K562 (cell line): ENCODE measurements around the gene UBQLNL. TPM values are rescaled to one million over a fixed set of nuclear protein-coding genes. Genes with fewer than 3 reads are reported as not detected.

Experiments
- ATAC-seq: fragments of 200-7000 bp; cut with Tn5 transposase; 3 replicates; pipeline ENCODE4 v1.9.1; 2020; ENCODE audit warnings: moderate library complexity
- BruUV-seq: library from RNA; stranded (reverse); fragments of 400-500 nt; replicated peaks from 2 replicates; lab custom pipeline; 2021; lab: Mats Ljungman, UMichigan
- CTCF ChIA-PET: fragments of 300-600 bp; formaldehyde crosslinking; extraction: SDS; loops from one replicate; lab custom pipeline; 2021; ENCODE audit warnings: low intra/inter-chr PET ratio; lab: Yijun Ruan, JAX
- POLR2A ChIA-PET: fragments of 300-600, 350-650 bp; sonication (Branson Sonifier 250); formaldehyde crosslinking; extraction: SDS; loops from one replicate; lab custom pipeline; 2021; ENCODE audit warnings: antibody characterized with exemption, inconsistent platforms; lab: Yijun Ruan, JAX
- DNase-seq, 4 experiments: peaks; one replicate each; pipeline versions ENCODE4 v3.0.0 to v3.0.0-alpha.2; 2011 to 2018; ENCODE audit warnings: low spot score in 3 of 4, mixed read lengths in 3 of 4; ENCODE audit errors: extremely low read depth in 1 of 4
- FAIRE-seq: peaks from 2 replicates; lab custom pipeline; 2011; peaks lifted over from hg19 to GRCh38; lab: Jason Lieb, UNC
- H2AFZ ChIP-seq: 2 replicates; pipeline ENCODE4 v1.6.0; 2011; ENCODE audit warnings: low read depth, low read length, control low read depth, inconsistent platforms
- H3K27ac ChIP-seq: fragments of 200-600 bp; 3 replicates; pipeline ENCODE4 v1.8.0; 2011; ENCODE audit warnings: low read depth, mild to moderate bottlenecking, control low read depth, inconsistent platforms, low read length, moderate library complexity, mixed read lengths; ENCODE audit errors: extremely low read depth
- H3K27me3 ChIP-seq, 2 experiments: fragments of 300-600 bp in 1 of 2; 2 replicates in 1 of 2; 3 replicates in 1 of 2; pipeline versions ENCODE4 v1.6.0 to v1.8.0; 2011; ENCODE audit warnings: inconsistent platforms in 2 of 2, low read length in 2 of 2, mild to moderate bottlenecking in 1 of 2, mixed read lengths in 1 of 2, moderate library complexity in 1 of 2; ENCODE audit not compliant: control insufficient read depth in 2 of 2, insufficient read depth in 2 of 2
- H3K36me3 ChIP-seq: fragments of 300-600 bp; 3 replicates; pipeline ENCODE4 v1.8.0; 2011; ENCODE audit warnings: mild to moderate bottlenecking, low read length, inconsistent platforms; ENCODE audit not compliant: control insufficient read depth, insufficient read depth
- H3K4me1 ChIP-seq, 2 experiments: fragments of 200-600 bp in 1 of 2; replicated peaks in 1 of 2; 2 replicates in 1 of 2; 3 replicates in 1 of 2; pipeline versions ENCODE4 v1.5.1 to v1.8.0; 2011; ENCODE audit warnings: inconsistent platforms in 2 of 2, low read length in 2 of 2, mild to moderate bottlenecking in 1 of 2, mixed read lengths in 1 of 2, moderate library complexity in 1 of 2; ENCODE audit not compliant: control insufficient read depth in 2 of 2, insufficient read depth in 2 of 2
- H3K4me2 ChIP-seq: 2 replicates; pipeline ENCODE4 v1.6.1; 2011; ENCODE audit warnings: low read length, control low read depth, inconsistent platforms, mixed read lengths; ENCODE audit not compliant: insufficient read depth
- H3K4me3 ChIP-seq: fragments of 200-600 bp; sonication (generic), shearing (Covaris generic); 2 replicates; pipeline ENCODE4 v1.5.1; 2016; ENCODE audit warnings: control low read depth, inconsistent platforms
- H3K79me2 ChIP-seq: fragments of 200-600 bp; 3 replicates; pipeline ENCODE4 v1.8.0; 2011; ENCODE audit warnings: low read length, inconsistent platforms; ENCODE audit not compliant: control insufficient read depth, insufficient read depth
- H3K9ac ChIP-seq, 2 experiments: 2 replicates each; pipeline versions ENCODE4 v1.6.0 to v1.6.1; 2011; ENCODE audit warnings: low read depth in 2 of 2, low read length in 2 of 2, control low read depth in 1 of 2, inconsistent platforms in 1 of 2, mild to moderate bottlenecking in 1 of 2, mixed read lengths in 1 of 2; ENCODE audit not compliant: insufficient read depth in 1 of 2
- H3K9me1 ChIP-seq: one replicate; pipeline ENCODE4 v1.6.0; 2011; ENCODE audit warnings: inconsistent platforms, mild to moderate bottlenecking, low read length, moderate library complexity; ENCODE audit not compliant: control insufficient read depth, insufficient read depth
- H3K9me3 ChIP-seq: replicated peaks from 2 replicates; pipeline ENCODE4 v1.5.1; 2011; ENCODE audit warnings: low read depth, low read length, inconsistent platforms; ENCODE audit not compliant: control insufficient read depth, insufficient read depth
- H4K20me1 ChIP-seq: replicated peaks from 2 replicates; pipeline ENCODE4 v1.6.1; 2011; ENCODE audit warnings: low read length, inconsistent platforms, mixed read lengths; ENCODE audit not compliant: control insufficient read depth, insufficient read depth
- ATF4 ChIP-seq: fragments of 450-650 bp; formaldehyde crosslinking; IDR thresholded peaks from 2 replicates; pipeline ENCODE4 v1.4.0; 2022; ENCODE audit warnings: mild to moderate bottlenecking, moderate library complexity
- CHCHD3 ChIP-seq: fragments of 250-450 bp; sonication (Bioruptor Pico); IDR thresholded peaks from 2 replicates; pipeline ENCODE4 v2.1.2; 2022; ENCODE audit warnings: mild to moderate bottlenecking
- PBX2 ChIP-seq, 2 experiments: IDR thresholded peaks in 1 of 2; conservative IDR thresholded peaks in 1 of 2; 2 replicates each; pipeline ENCODE4 v1.6.1; 2016; ENCODE audit warnings: low read depth in 2 of 2, mild to moderate bottlenecking in 1 of 2, missing compliant biosample characterization in 1 of 2, missing genetic modification characterization in 1 of 2, moderate library complexity in 1 of 2
- POLR2G ChIP-seq: fragments of 200-400 bp; formaldehyde crosslinking; IDR thresholded peaks from 2 replicates; pipeline ENCODE4 v1.6.1; 2017; ENCODE audit warnings: low read depth, mild to moderate bottlenecking, antibody characterized with exemption, low read length, moderate library complexity
- TFAM ChIP-seq: fragments of 250-450 bp; sonication (Bioruptor Pico); conservative IDR thresholded peaks from 2 replicates; pipeline ENCODE4 v1.5.0; 2021; ENCODE audit warnings: mild to moderate bottlenecking, moderate library complexity
- WGBS: fragments of 100-300 bp; shearing (Covaris generic); methylation state at CpG from one replicate; pipeline ENCODE4 v1.1.6; 2016; ENCODE audit warnings: low coverage, mixed read lengths; ENCODE audit not compliant: insufficient coverage; ENCODE audit errors: missing lambda C conversion rate; 5-methylcytosine and 5-hydroxymethylcytosine counted together
- in situ Hi-C: fragments of 300-500 bp; cut with MboI; formaldehyde crosslinking; loops from 4 replicates; pipeline ENCODE4 v1.15.0; 2018; ENCODE audit warnings: inconsistent platforms, mixed read lengths
- intact Hi-C: fragments of 100-400 bp; cut with micrococcal nuclease; formaldehyde crosslinking; loops from 2 replicates; pipeline ENCODE4 v1.14.2; 2022
- polyA plus RNA-seq, 8 experiments: library from polyadenylated mRNA; depleted of rRNA in 4 of 8; stranded (reverse) in 5 of 8; unstranded in 3 of 8; fragments of >200 nt; fragmentation: Nextera tagmentation in 2 of 8; fragmentation: Illumina TruSeq in 1 of 8; extraction: Ambion mirVana in 2 of 8; extraction: Trizol in 1 of 8; gene quantifications; 2 replicates each; pipeline versions ENCODE4 v1.2.1 to v1.2.3, GENCODE V29; 2011 to 2014; ENCODE audit warnings: inconsistent platforms in 1 of 8, missing spikeins in 1 of 8
- total RNA-seq, 7 experiments: library from RNA; depleted of rRNA in 6 of 7; stranded (reverse); fragments of >200 nt in 6 of 7; fragmentation: Illumina TruSeq in 2 of 7; extraction: Trizol in 2 of 7; gene quantifications; 2 replicates each; pipeline versions ENCODE4 v1.2.1 to v1.2.3, GENCODE V29; 2011 to 2021; ENCODE audit warnings: low replicate concordance in 1 of 7

The UBQLNL gene
- total and polyA plus RNA-seq, 9 of the 15 experiments (the other 6 are each of a cell fraction or from before 2014, with no cell fraction given): 0.07 to 0.27 (median 0.14) TPM

GRCh38 chr11:5546457-5546856, 30.0 kb upstream of the UBQLNL start:
- 0 out of 2 replicates have a peak overlapping the region, but pooled peaks have one; percentile 42 for H2AFZ ChIP-seq
- H3K4me2 ChIP-seq: no peak overlapping the region
- no peaks in the 10 kb centered on the region for H3K9me3 ChIP-seq
- in situ Hi-C loops: no loop called here
- DNase-seq (no peak), FAIRE-seq (no peak), ATAC-seq (no peak)
- no peak overlapping the region for H3K4me3 ChIP-seq
- 52% methylated on average over 3 of the region's 3 CpGs for WGBS
- H3K4me1 ChIP-seq: peaks cover 0 to 6% of the 10 kb centered on the region in 2 experiments; a peak in 2 of 5 replicates
- no peaks in the 10 kb centered on the region; a peak in 1 of 5 replicates for H3K27me3 ChIP-seq
- H4K20me1 ChIP-seq: no peaks in the 10 kb centered on the region
- ChIA-PET POLR2A (no interaction called here), CTCF (no interaction called here)
- H3K9me1 ChIP-seq: no peaks in the 10 kb centered on the region
- no peak for TF ChIP-seq POLR2G
- no peak for TF ChIP-seq PBX2 (CRISPR knock-in tag; IDR thresholded peaks at IDR 0.05; ENCODE audit: low read depth)
- no peak for TF ChIP-seq PBX2 (tag; conservative IDR thresholded peaks at IDR 0.05; ENCODE audit: low read depth)
- no peak for TF ChIP-seq CHCHD3 (CRISPR knock-in tag)
- no peak for TF ChIP-seq TFAM (CRISPR knock-in tag)
- no peak for TF ChIP-seq ATF4 (CRISPR knock-in tag)
- H3K27ac ChIP-seq: no peak overlapping the region
- H3K9ac ChIP-seq: no peak overlapping the region
- no TSS peak for BruUV-seq
- no peaks in the 10 kb centered on the region for H3K36me3 ChIP-seq
- H3K79me2 ChIP-seq: no peaks in the 10 kb centered on the region
- intact Hi-C loops: no loop called here
